Measurements from ENCODE around the gene TCF23. TPM values are rescaled to one million over a fixed set of nuclear protein-coding genes. Genes with fewer than 3 reads are reported as not detected.

The TCF23 gene
- total and polyA plus RNA-seq, 2 of the 8 experiments (the other 6 are each of a cell fraction or from before 2014, with no cell fraction given), result 0.02 TPM; not detected in 1

GRCh38 chr2:27159271-27159670 is 10.5 kb downstream of the TCF23 start:
- H2BK120ac ChIP-seq (replicated peaks; ENCODE audit: low read depth, low read length), result no peak overlapping the region
- no peaks in the 10 kb centered on the region for H3K79me2 ChIP-seq (ENCODE audit: control insufficient read depth in 1 of 2, insufficient read depth in 2 of 2, low read length in 2 of 2)
- H2BK20ac ChIP-seq (ENCODE audit: low read length), result no peak overlapping the region
- ChIA-PET POLR2A (ENCODE audit: partially characterized antibody) (interaction anchor here (1.0 to 1.5 kb wide), 4 partner anchors 25 to 63 kb away, joined by 3 to 6 read pairs (median 3); partner anchors contain the start of gene PREB), CTCF (ENCODE audit: partially characterized antibody) (interaction anchor here (0.9 to 4.6 kb wide), 8 partner anchors 9 to 120 kb away, joined by 3 to 36 read pairs (median 4); no protein-coding TSS in a partner anchor)
- H3K56ac ChIP-seq (replicated peaks; ENCODE audit: insufficient read length, low read depth, low read length), result no peak overlapping the region
- no peaks in the 10 kb centered on the region for H3K9me3 ChIP-seq (ENCODE audit: insufficient read depth in 2 of 2, low read depth in 1 of 2, low read length in 1 of 2)
- H2AK5ac ChIP-seq (ENCODE audit: low read depth, low read length), result no peak overlapping the region
- no peak overlapping the region for H2BK12ac ChIP-seq (ENCODE audit: low read depth, low read length)
- no peak overlapping the region for H2BK15ac ChIP-seq (ENCODE audit: low read length)
- no peaks in the 10 kb centered on the region for H3K79me1 ChIP-seq (ENCODE audit: low read depth, low read length)
- H3K18ac ChIP-seq (ENCODE audit: extremely low read depth, low read length), result no peak overlapping the region
- no peak overlapping the region for H3K4ac ChIP-seq (replicated peaks; ENCODE audit: insufficient read length, low read depth, low read length)
- no peaks in the 10 kb centered on the region for H3K27me3 ChIP-seq (replicated peaks in 1 of 4; ENCODE audit: control insufficient read depth in 3 of 4, extremely low read depth in 1 of 4, insufficient read depth in 3 of 4, low read length in 3 of 4)
- no peak overlapping the region for H3K9ac ChIP-seq (replicated peaks in 1 of 4; ENCODE audit: extremely low read depth in 1 of 4, low read depth in 3 of 4, low read length in 3 of 4)
- no peaks in the 10 kb centered on the region for H3K36me3 ChIP-seq (ENCODE audit: control insufficient read depth in 2 of 4, insufficient read depth in 4 of 4, low read length in 3 of 4)
- H3K4me3 ChIP-seq (ENCODE audit: extremely low read depth in 1 of 4, insufficient read depth in 2 of 4, low read depth in 3 of 4, low read length in 4 of 4), result no peak overlapping the region
- no peaks in the 10 kb centered on the region for H3K23me2 ChIP-seq (ENCODE audit: low read depth, low read length)
- no peak overlapping the region for H3K23ac ChIP-seq (ENCODE audit: insufficient read length)
- no peak overlapping the region for H3K4me2 ChIP-seq (ENCODE audit: insufficient read depth in 1 of 2, low read depth in 2 of 2, low read length in 2 of 2)
- no peak for DNase-seq (ENCODE audit: low read depth in 1 of 2, low spot score in 2 of 2)
- no peak overlapping the region for H2BK5ac ChIP-seq (ENCODE audit: low read depth, low read length)
- whole genome bisulfite sequencing, 2 experiments (ENCODE audit: extremely low coverage in 1 of 2, insufficient coverage in 1 of 2, insufficient read length in 1 of 2, insufficient replicate concordance in 2 of 2, low coverage in 1 of 2, low lambda C conversion rate in 2 of 2, missing lambda C conversion rate in 1 of 2), result 85% methylated on average over 6 of the region's 6 CpGs; no CpG with 5 or more reads in 1 of the 2 experiments
- no peaks in the 10 kb centered on the region; a peak in 1 of 7 replicates for H3K4me1 ChIP-seq (replicated peaks in 1 of 4; ENCODE audit: control insufficient read depth in 3 of 4, insufficient read depth in 4 of 4, low read length in 3 of 4)
- no peak for FAIRE-seq
- H4K5ac ChIP-seq (ENCODE audit: insufficient read length, low read depth, low read length), result no peak overlapping the region
- H4K20me1 ChIP-seq (replicated peaks in 1 of 2; ENCODE audit: control insufficient read depth in 1 of 2, insufficient read depth in 2 of 2, low read length in 2 of 2), result no peaks in the 10 kb centered on the region
- no peak overlapping the region for H2AFZ ChIP-seq (ENCODE audit: low read length)
- no peak overlapping the region for H3K27ac ChIP-seq (ENCODE audit: low read depth, low read length)
- H4K8ac ChIP-seq (ENCODE audit: extremely low read depth, insufficient read depth, low read length), result no peak overlapping the region
- H4K91ac ChIP-seq (replicated peaks; ENCODE audit: insufficient read length, low read length), result no peak overlapping the region
- no peak overlapping the region for H3K14ac ChIP-seq (ENCODE audit: insufficient read length)
- TF ChIP-seq PHF8 (conservative IDR thresholded peaks at IDR 0.05; ENCODE audit: low read depth, low read length), result no peak
- TF ChIP-seq POU5F1 (IDR thresholded peaks at IDR 0.05; ENCODE audit: low read depth, low read length), result no peak
